HG02852 (cell line): ENCODE measurements around the gene MKI67.

Experiments used
- ATAC-seq: cut with Tn5 transposase; IDR thresholded peaks from one replicate; pipeline ENCODE4 v1.9.1; 2021; ENCODE audit warnings: mild to moderate bottlenecking, moderate library complexity; ENCODE audit not compliant: unreplicated experiment

MKI67 gene

GRCh38 chr10:128084991-128085390 lies 41.2 kb downstream of the MKI67 start:
- no peak for ATAC-seq

DNA sequence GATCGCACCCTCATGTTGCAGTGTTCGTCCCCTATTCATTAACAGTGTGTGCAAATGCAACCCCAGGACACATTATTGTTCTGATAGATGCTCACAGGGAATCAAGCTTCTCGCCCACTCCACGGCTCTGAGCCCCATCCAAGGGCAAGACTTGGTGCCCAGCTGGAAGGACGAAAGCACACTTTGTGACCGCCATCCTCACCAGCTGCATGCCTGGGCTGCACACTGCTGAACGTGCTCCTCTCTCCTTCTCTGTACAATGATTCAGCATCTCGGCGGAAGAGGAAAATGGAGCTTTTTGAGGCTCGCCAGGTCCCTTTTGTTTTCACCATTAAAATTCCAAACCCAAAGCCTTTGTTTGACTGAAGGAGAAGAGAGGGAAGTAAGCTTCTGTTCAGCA lies 41.9 kb downstream of the MKI67 start:
- ATAC-seq, result no peak

GRCh38 chr10:128083191-128083895 lies 42.9 kb downstream of the MKI67 start:
- ATAC-seq, result no peak

GRCh38 chr10:128081720-128082119 lies 44.5 kb downstream of the MKI67 start:
- no peak for ATAC-seq

DNA sequence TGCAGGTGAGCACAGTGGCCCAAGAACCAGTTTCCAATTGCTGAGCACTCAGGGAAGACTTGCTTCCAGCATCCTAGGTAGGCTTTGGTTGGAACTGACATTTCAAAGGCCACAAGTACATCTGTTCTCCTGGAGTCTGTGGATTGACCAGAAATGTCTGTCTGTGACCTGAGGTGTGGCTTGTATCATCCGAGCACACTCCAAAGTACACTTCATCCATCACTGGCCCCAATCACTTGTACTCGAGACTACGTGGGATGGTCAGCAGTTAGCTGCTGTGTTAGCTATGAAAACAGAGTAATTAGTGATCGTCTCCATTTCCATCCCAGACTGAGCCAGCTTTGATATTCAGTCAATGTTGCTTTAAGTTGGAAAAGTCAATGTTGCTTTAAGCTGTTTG lies 45.0 kb downstream of the MKI67 start:
- no peak for ATAC-seq

DNA sequence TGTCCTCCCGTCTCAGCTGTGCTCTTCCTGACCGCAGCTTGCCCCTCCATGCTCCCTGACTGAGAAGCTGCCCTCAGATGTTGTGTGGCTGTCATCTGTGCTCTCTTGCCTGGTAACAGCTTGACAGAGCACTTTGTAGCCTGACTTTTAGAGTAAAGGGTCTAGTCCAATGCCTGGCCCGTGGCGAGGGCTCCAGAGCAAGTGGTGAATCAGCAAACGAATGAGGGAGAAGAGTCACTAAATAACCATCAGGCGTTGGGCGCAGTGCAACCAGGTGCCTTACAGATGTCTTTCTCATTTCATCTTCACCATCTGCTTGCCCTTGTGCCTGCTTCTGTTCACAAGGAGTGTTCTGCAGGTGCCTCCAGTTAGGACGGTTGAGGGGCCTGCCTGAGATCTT lies 45.6 kb downstream of the MKI67 start:
- no peak for ATAC-seq

DNA sequence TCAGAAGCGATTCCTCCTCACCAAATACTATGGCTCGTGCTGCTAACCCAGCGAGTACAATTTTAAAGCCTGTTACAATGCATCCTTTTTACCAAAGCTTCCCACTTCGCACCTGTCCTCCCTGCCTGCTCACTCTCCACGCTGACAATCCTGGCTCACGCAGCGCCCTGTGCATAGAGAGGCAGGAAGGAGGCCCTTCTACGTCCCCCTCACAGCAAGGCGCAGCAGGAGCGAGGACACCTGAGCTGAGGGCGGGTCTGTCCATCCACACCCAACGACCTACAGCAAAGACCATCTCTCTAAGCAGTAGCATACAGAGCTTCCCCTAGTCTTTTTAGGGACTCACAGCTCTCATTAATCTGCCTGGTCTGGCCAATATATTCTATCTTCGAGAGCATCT lies 46.0 kb downstream of the MKI67 start:
- ATAC-seq, result no peak

DNA sequence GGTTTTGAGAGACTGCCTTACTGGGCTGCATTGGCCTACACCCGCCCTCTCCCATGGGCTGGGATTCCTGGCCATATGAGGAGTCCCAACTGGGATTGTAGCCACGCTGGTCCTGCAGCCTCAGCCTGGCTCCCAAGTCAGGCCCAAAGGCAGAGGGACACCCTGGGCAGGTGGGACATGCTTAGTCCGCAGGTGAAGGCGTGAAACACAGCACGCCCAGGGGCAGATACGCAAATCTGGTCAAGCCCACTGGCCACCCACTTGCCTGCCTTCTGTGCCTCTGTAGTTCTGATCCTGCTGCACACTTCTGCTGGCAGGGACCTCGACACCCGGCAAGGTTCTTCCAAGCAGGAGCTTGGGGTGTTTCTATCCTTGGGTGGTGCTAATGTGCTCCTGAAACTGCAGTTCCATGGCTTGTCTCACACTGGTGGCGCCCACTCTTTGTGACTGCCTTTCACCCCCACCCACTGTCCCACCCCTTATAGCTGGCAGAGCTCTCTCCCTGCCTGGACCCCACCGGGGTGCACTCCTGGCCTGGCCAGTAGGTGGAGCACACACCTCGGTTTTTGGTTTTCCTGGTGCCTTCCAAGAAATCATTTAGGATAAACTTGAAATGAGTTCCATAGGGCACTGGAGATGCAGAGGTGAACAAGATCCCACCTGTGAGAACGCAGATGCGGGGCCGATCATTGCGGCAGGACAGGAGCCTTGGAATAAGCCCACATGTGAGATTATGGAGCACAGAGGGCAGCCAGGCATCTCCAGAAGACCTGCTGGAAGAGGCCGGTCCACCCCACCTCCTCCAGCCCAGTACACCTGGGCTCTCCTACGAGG lies 47.9 kb downstream of the MKI67 start:
- ATAC-seq, result peak; percentile 56

- no peak for ATAC-seq
Observed at GRCh38 chr10:128077155-128077875, 48.9 kb downstream of the MKI67 start.

GRCh38 chr10:128074589-128074988 lies 51.6 kb downstream of the MKI67 start:
- no peak for ATAC-seq

- ATAC-seq, result no peak
Observed at GRCh38 chr10:128073890-128074289, 52.3 kb downstream of the MKI67 start.

DNA sequence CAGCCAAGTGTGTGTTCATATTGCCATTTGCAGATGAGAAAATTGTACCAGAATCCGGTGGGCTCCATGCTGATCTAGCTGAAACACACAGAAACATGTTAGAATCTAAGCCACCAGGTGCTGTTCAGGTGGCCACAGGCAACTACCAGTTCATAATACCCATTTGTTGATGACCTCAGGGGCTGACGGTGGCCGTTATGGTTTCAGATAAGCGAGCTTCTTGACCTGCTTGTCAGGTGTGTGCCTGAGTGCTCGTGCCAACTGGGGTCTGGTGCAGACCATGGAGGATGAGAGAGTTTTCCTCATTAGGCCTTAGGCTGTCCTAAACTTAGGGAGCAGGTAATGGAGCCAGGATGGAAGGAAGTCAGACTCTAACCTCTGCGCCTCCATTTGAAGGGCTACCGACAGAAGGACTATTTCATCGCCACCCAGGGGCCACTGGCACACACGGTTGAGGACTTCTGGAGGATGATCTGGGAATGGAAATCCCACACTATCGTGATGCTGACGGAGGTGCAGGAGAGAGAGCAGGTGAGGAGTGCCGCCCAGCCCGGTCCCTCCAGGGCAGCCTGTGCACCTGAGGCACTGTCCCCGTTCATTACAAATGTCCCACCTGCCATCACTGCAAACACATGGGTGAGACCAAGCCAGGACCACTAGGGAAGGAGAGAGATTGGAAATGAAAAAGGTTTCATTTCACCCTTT lies 53.1 kb downstream of the MKI67 start:
- ATAC-seq, result no peak

- ATAC-seq, result no peak
Observed at GRCh38 chr10:128072046-128072445, 54.2 kb downstream of the MKI67 start.

GRCh38 chr10:128071417-128071782 lies 54.8 kb downstream of the MKI67 start:
- no peak for ATAC-seq

- ATAC-seq, result no peak
Observed at GRCh38 chr10:128070721-128071416, 55.4 kb downstream of the MKI67 start.

DNA sequence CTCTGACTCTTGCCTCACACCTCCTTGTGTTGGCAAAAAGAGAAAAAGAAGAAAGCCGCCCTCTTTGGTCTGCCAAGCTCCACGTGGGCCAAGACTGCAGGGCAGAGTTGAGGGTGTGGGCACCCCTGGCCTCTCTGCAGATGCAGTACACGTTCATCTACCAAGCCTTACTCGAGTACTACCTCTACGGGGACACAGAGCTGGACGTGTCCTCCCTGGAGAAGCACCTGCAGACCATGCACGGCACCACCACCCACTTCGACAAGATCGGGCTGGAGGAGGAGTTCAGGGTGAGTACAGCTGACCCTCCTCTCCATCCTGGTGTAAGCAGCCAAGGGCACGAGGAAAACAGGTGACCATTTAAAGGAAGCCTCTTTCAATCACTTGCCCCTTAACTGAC lies 56.1 kb downstream of the MKI67 start:
- ATAC-seq, result no peak

DNA sequence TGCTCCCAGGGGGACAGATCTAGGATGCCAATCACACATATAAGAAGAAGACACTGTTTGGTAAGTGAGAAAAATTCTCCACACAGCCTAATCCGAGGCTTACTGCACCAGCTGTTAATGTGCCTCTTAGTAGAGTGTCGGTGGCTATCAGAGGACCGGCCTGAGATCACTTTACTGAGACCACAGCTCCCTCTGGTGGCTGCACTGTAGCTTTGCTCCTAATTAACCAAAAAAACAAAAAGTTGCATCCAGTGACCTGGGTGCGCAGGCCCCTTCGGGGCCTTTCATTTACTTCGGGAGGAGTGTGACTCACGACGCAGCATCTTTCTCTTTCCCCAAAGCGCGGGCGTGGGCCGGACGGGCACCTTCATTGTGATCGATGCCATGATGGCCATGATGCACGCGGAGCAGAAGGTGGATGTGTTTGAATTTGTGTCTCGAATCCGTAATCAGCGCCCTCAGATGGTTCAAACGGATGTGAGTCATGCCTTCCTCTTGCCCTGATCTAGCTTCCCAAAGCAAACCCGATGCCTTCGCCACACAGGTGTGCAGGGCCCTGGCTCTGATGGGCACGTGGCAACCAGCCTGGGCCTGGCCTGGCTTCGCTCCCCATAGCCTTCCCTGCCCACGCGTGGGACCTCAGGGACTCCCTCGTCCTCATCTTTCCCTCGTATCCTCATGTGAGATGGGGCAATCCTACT lies 56.7 kb downstream of the MKI67 start:
- ATAC-seq, result peak; percentile 56

DNA sequence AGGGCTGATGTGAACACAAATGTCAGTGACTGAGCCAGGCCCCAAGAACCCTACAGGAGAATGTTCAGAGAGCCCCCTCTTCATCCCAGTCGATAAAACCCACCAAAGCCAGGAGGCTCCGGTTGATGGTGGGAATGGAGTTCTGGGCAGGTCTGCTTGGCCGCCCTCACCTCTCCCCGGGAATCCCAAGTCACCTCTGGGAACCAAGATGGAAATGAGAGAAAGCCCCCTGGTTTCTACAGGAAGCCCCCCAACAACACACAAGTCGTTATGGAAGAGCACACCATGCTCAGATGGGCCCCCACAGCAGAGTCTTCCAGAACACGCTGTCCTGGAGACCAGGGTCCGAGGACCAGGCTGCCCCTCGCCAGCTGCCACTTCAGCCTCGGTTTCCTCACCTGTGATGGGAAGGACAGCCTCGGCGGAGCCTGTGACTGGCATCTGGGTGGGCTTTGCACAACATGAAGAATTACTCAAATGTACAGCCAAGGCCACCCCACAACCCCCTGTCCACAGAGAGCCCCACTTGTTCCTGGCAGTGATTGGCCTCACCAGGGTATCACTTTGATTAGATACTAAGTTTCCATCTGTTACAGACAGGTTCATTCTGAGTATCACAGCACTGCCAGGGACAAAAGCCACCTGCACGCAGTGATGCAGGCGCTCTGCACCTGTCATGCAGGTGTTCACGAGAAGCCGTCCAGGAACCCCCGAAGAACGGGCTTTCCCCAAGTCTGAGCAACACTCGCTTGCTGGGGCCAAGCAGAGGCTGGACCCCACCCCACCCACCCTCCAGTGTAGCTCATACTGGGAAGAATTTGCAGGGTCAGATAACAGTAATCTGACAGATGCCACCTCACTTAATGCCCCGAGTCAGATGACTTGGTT lies 57.6 kb downstream of the MKI67 start:
- no peak for ATAC-seq
